Colonic mucosa (tissue), 4 donors: ENCODE measurements around the gene P2RY2. TPM values are rescaled to one million over a fixed set of nuclear protein-coding genes. Genes with fewer than 3 reads are reported as not detected.

ENCODE experiments used
- DNase-seq: peaks from one replicate; pipeline ENCODE4 v3.0.0-alpha.2; 2020
- H3K27ac ChIP-seq: fragments of 200-600 bp; one replicate; pipeline ENCODE4 v1.8.0; 2021
- H3K27me3 ChIP-seq: fragments of 200-600 bp; one replicate; pipeline ENCODE4 v1.8.0; 2021
- H3K36me3 ChIP-seq: fragments of 200-600 bp; one replicate; pipeline ENCODE4 v1.8.0; 2021
- H3K4me1 ChIP-seq: fragments of 200-600 bp; one replicate; pipeline ENCODE4 v1.8.0; 2021; ENCODE audit warnings: mild to moderate bottlenecking
- H3K4me3 ChIP-seq: fragments of 200-600 bp; one replicate; pipeline ENCODE4 v1.8.0; 2021
- H3K9ac ChIP-seq, 2 donors: one replicate each; pipeline ENCODE4 v1.7.0; 2013; ENCODE audit warnings: control low read depth in 2 of 2, low read depth in 2 of 2, low read length in 2 of 2
- H3K9me3 ChIP-seq: fragments of 200-600 bp; one replicate; pipeline ENCODE4 v1.8.0; 2021
- CTCF ChIP-seq: fragments of 200-600 bp; IDR thresholded peaks from one replicate; pipeline ENCODE4 v1.8.0; 2022; ENCODE audit warnings: antibody characterized with exemption, mild to moderate bottlenecking
- intact Hi-C: fragments of 100-400 bp; cut with DNase I; formaldehyde crosslinking; loops from one replicate; pipeline ENCODE4 v1.14.1; 2022
- total RNA-seq, 2 donors: library from RNA; stranded (reverse); fragmentation: NEBNext Ultra II Directional in 1 of 2; extraction: Animal tissue kit (Norgen Biotek cat#: 25700) in 1 of 2; gene quantifications; one replicate each; pipeline ENCODE4 v1.2.1, GENCODE V29; 2021
- donor health status: healthy.
- donor health status: DM: no; HTN: no; CAD: no.
- donor health status: DM: no; HTN: no; CAD: no.

Gene P2RY2
- total RNA-seq, 2 donors from 2014 or later, result 17.6 to 27.4 TPM

DNA sequence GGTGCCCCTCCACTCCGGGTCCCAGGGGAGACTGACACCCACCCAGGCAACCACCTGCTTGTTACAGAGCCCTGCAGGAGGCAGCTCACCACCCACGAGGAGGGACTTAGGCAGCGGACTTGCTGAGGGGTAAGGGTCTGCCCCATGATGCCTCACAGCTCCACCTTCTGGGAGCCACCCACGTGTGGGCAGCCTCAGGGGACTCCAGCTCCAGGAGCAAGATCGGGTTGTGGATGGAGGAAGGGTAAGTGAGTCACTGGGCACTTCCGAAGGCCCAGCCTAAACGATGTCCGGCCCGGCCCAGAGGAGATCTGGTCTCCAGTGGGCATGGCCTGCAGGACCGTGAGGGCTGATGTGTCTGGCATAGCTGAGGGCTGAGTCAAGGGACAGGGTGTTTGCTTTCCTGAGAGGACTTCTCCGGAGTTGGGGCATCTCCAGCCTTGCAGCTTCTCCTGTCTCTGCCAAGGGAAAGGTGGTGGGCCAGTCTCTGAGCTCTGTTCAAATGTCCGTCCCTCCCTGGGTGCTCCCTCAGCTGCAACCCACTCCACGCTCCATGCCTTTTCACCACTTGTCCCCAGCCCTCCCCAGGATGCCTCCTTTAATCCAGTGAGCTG lies 32.3 kb upstream of the P2RY2 start:
- Histone ChIP-seq H3K9ac (peak overlapping the region in 1 of 2 donors; percentile 21), H3K4me1 (no peaks in the 10 kb centered on the region), H3K27me3 (no peaks in the 10 kb centered on the region), H3K4me3 (no peak overlapping the region), H3K36me3 (no peaks in the 10 kb centered on the region), H3K27ac (no peak overlapping the region), H3K9me3 (no peaks in the 10 kb centered on the region)
- intact Hi-C loops, result loop anchor here (2.0 kb wide), 3 partner anchors 51 to 103 kb away; no protein-coding TSS in a partner anchor
- DNase-seq, result no peak
- no peak for TF ChIP-seq CTCF

DNA sequence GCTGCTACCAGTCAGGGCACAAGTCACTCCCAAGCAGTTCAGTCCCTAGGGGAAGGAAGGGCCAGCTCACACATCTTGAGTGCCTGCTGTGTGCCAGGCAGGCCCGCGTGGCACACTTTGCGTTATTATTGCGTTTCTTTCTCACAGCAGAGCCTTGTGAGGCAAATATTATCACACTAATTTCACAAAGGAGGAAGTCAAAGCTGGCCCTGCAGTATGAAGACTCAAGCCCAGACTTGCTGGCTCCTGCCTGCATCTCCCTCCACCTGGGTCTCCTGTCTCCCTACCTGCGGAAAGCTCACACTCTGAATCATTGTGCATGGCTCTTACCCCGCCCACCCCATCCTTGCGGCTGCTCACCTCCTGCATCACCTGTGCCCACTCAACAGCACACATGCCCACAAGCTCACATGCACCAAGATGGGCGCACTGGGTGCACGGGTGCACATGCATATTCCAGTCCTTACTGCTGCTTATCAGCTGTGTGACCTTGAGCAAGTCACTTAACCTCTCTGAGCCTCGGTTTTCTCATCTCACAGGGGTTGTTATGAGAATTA lies 31.7 kb upstream of the P2RY2 start:
- no peak overlapping the region for H3K27ac ChIP-seq
- no peaks in the 10 kb centered on the region for H3K9me3 ChIP-seq
- intact Hi-C loops, result loop anchor here (2.0 kb wide), 1 partner anchor 50 kb away; no protein-coding TSS in a partner anchor
- no peaks in the 10 kb centered on the region for H3K27me3 ChIP-seq
- no peak for TF ChIP-seq CTCF
- no peak overlapping the region for H3K4me3 ChIP-seq
- H3K36me3 ChIP-seq, result no peaks in the 10 kb centered on the region
- no peak for DNase-seq
- H3K4me1 ChIP-seq, result no peaks in the 10 kb centered on the region
- H3K9ac ChIP-seq, result peak overlapping the region in 1 of 2 donors; percentile 21

DNA sequence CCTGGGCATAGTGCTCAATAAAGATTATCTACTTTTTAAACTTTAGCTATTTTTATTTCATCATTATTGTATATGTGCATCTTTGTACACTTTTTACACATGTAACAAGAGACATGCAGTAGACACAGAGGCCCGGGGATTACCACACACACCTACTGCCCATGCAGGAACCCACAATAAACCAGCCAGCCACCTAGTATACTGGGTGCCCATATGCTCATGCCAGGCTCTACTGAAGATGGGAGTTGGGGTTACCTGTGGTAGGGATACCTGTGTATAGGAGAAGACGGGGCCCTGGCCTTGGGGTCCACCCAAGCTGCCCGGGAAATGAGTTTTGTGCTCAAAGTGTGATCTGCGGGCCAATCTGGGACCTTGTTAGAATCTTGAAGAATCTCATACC lies 31.2 kb upstream of the P2RY2 start:
- Histone ChIP-seq H3K36me3 (no peaks in the 10 kb centered on the region), H3K27me3 (no peaks in the 10 kb centered on the region), H3K27ac (no peak overlapping the region), H3K9ac (no peak overlapping the region), H3K4me3 (no peak overlapping the region), H3K9me3 (no peaks in the 10 kb centered on the region), H3K4me1 (no peaks in the 10 kb centered on the region)
- intact Hi-C loops, result loop anchor here (2.0 kb wide), 1 partner anchor 50 kb away; no protein-coding TSS in a partner anchor
- DNase-seq, result no peak
- no peak for TF ChIP-seq CTCF

GRCh38 chr11:73187854-73188253 lies 30.2 kb upstream of the P2RY2 start:
- intact Hi-C loops, result loop anchor here (2.0 kb wide), 1 partner anchor 49 kb away; no protein-coding TSS in a partner anchor
- Histone ChIP-seq H3K4me3 (no peak overlapping the region), H3K27me3 (no peaks in the 10 kb centered on the region), H3K9me3 (no peaks in the 10 kb centered on the region), H3K27ac (no peak overlapping the region), H3K36me3 (no peaks in the 10 kb centered on the region), H3K4me1 (no peaks in the 10 kb centered on the region), H3K9ac (peak overlapping the region in 1 of 2 donors; percentile 28)
- no peak for TF ChIP-seq CTCF
- no peak for DNase-seq

DNA sequence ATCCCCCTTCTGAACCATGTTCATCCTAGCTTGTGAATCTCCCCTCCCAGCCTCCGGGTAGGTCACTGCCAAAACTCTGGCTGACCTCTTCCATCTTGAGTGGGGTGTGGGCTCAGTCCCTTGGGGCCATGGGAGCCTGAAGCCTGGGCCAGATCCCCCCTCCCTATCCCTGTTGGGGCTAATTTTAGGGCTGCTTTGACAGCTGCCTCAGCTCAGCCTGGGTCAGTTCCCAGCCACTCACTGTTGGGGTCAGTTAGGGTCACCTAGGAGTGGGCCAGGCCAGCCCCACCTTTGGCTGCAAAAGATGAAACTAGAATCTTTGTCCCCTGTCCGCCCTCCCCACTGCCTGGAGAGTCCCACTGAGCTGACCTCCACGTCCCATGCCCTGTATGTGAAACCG lies 29.8 kb upstream of the P2RY2 start:
- no peak for DNase-seq
- no peak overlapping the region for H3K27ac ChIP-seq
- no peaks in the 10 kb centered on the region for H3K36me3 ChIP-seq
- no peaks in the 10 kb centered on the region for H3K9me3 ChIP-seq
- H3K9ac ChIP-seq, result no peak overlapping the region
- no peak for TF ChIP-seq CTCF
- H3K27me3 ChIP-seq, result no peaks in the 10 kb centered on the region
- no peaks in the 10 kb centered on the region for H3K4me1 ChIP-seq
- no peak overlapping the region for H3K4me3 ChIP-seq
- intact Hi-C loops, result no loop called here
